OCI-LY7 (cell line): Measurements from ENCODE around the gene PKNOX1.
"Not testable (repeated sequence)": the region's sequence is repeated elsewhere in the genome, so short reads cannot be mapped to it uniquely, and the experiment has no call there.

ENCODE experiments used
- CTCF ChIP-seq: fragments of 200-600 bp; sonication (generic); conservative IDR thresholded peaks from 2 replicates; pipeline ENCODE4 v1.5.1; 2014; ENCODE audit warnings: mild to moderate bottlenecking, antibody characterized with exemption, low read length, moderate library complexity, mixed read lengths
- EZH2phosphoT487 ChIP-seq: fragments of 200-600 bp; sonication (generic); IDR thresholded peaks from 2 replicates; pipeline ENCODE4 v1.6.1; 2018; ENCODE audit warnings: low read depth, borderline replicate concordance, mild to moderate bottlenecking, mixed run types, antibody characterized with exemption, low read length, moderate library complexity, mixed read lengths

DNA sequence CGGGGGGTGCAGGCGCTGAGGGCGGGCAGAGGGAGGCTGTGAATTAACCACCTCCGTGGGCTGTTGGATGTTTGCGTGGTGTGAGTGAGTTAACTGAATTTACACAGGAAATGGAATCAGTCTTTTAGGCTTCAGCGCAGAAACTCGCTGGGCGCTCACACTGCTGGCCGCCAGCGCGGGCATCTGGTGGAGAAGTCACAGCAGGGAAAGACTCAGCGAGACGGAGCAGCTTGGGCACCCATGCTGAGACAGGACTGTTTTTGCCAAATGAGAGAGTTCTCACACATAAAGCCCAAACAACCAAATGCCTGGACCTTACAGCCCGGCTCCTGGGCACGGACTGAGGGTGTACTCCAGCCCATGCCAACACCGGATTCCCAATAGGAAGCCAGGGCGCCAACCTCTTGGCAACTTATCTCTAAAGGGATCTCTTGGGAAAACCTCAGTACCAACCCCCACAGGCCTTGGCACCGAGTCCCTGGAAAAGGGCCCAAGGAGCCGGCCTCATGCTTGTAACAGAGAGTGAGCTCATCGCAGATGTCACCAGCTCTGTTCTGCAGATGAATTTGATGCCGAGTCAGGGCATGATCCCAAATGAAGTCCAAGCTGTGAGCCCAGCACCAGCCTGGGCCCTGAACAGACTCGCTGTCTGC lies 90.0 kb downstream of the PKNOX1 start:
- TF ChIP-seq CTCF, EZH2phosphoT487: not testable (repeated sequence)
